HepG2 (cell line): ENCODE measurements around the gene SLC16A13. TPM values are rescaled to one million over a fixed set of nuclear protein-coding genes. Genes with fewer than 3 reads are reported as not detected.

ENCODE experiments used
- ATAC-seq: fragments of 200-7000 bp; cut with Tn5 transposase; 3 replicates; pipeline ENCODE4 v1.9.1; 2020; ENCODE audit warnings: mild to moderate bottlenecking, moderate library complexity
- BruUV-seq: library from RNA; stranded (reverse); fragments of 400-500 nt; replicated peaks from 2 replicates; lab custom pipeline; 2021; lab: Mats Ljungman, UMichigan
- CTCF ChIA-PET: fragments of 300-600 bp; formaldehyde crosslinking; extraction: SDS; loops from one replicate; lab custom pipeline; 2021; ENCODE audit warnings: low total read pairs, inconsistent platforms, low intra/inter-chr PET ratio; lab: Yijun Ruan, JAX
- POLR2A ChIA-PET: fragments of 350-600 bp; sonication (Branson Sonifier 250); formaldehyde crosslinking; loops from one replicate; lab custom pipeline; 2020; ENCODE audit warnings: antibody characterized with exemption, inconsistent platforms; lab: Yijun Ruan, JAX
- DNase-seq: peaks from one replicate; pipeline ENCODE4 v3.0.0-alpha.2; 2015; ENCODE audit warnings: low spot score
- FAIRE-seq: peaks from 3 replicates; lab custom pipeline; 2011; peaks lifted over from hg19 to GRCh38; lab: Jason Lieb, UNC
- H2AFZ ChIP-seq: one replicate; pipeline ENCODE4 v1.6.1; 2011; ENCODE audit warnings: low read length, inconsistent platforms
- H3K27ac ChIP-seq: fragments of 300-600 bp; 3 replicates; pipeline ENCODE4 v1.8.0; 2011; ENCODE audit warnings: mixed run types, mild to moderate bottlenecking, mixed read lengths, low read length, inconsistent platforms; ENCODE audit not compliant: insufficient read depth; ENCODE audit errors: extremely low read length
- H3K27me3 ChIP-seq, 2 experiments: fragments of 200-600 bp in 1 of 2; 2 replicates in 1 of 2; 3 replicates in 1 of 2; pipeline versions ENCODE4 v1.6.0 to v1.8.0; 2011; ENCODE audit warnings: low read length in 2 of 2, mild to moderate bottlenecking in 2 of 2, moderate library complexity in 2 of 2, inconsistent platforms in 1 of 2; ENCODE audit not compliant: insufficient read depth in 2 of 2, control insufficient read depth in 1 of 2
- H3K36me3 ChIP-seq, 2 experiments: fragments of 200-600 bp in 1 of 2; replicated peaks in 1 of 2; 2 replicates in 1 of 2; 3 replicates in 1 of 2; pipeline versions ENCODE4 v1.5.1 to v1.8.0; 2011; ENCODE audit warnings: low read length in 2 of 2, inconsistent platforms in 1 of 2; ENCODE audit not compliant: insufficient read depth in 2 of 2, control insufficient read depth in 1 of 2
- H3K4me1 ChIP-seq: 2 replicates; pipeline ENCODE4 v1.5.1; 2012; ENCODE audit warnings: low read length, inconsistent platforms; ENCODE audit not compliant: insufficient read depth
- H3K4me2 ChIP-seq: 2 replicates; pipeline ENCODE4 v1.6.0; 2011; ENCODE audit warnings: low read depth, low read length, inconsistent platforms
- H3K4me3 ChIP-seq, 3 experiments: fragments of 200-600 bp in 1 of 3; sonication (generic), shearing (Covaris generic) in 1 of 3; replicated peaks in 1 of 3; 2 replicates each; pipeline ENCODE4 v1.5.1; 2011 to 2016; ENCODE audit warnings: low read length in 3 of 3, inconsistent platforms in 2 of 3, low read depth in 2 of 3, mild to moderate bottlenecking in 2 of 3, control low read depth in 1 of 3, mixed read lengths in 1 of 3; ENCODE audit not compliant: insufficient read depth in 1 of 3
- H3K79me2 ChIP-seq: one replicate; pipeline ENCODE4 v1.6.1; 2011; ENCODE audit warnings: low read length, inconsistent platforms; ENCODE audit not compliant: insufficient read depth
- H3K9ac ChIP-seq: 2 replicates; pipeline ENCODE4 v1.6.0; 2011; ENCODE audit warnings: mild to moderate bottlenecking, low read depth, low read length, inconsistent platforms; ENCODE audit not compliant: insufficient read depth
- H3K9me3 ChIP-seq: 2 replicates; pipeline ENCODE4 v1.5.1; 2012; ENCODE audit warnings: mild to moderate bottlenecking, low read length
- H4K20me1 ChIP-seq: 2 replicates; pipeline ENCODE4 v1.6.0; 2011; ENCODE audit warnings: inconsistent platforms, mild to moderate bottlenecking, low read length, moderate library complexity; ENCODE audit not compliant: insufficient read depth
- AGO1 ChIP-seq: fragments of 200-400 bp; formaldehyde crosslinking; IDR thresholded peaks from 2 replicates; pipeline ENCODE4 v1.6.1; 2017; ENCODE audit warnings: mild to moderate bottlenecking, low read depth, low read length, moderate library complexity; ENCODE audit not compliant: poor library complexity, severe bottlenecking
- JUND ChIP-seq: sonication (generic); formaldehyde crosslinking; IDR thresholded peaks from 2 replicates; pipeline ENCODE4 v1.8.0; 2022; ENCODE audit warnings: mild to moderate bottlenecking, missing genetic modification reagents
- ZNF562 ChIP-seq: sonication (generic); formaldehyde crosslinking; IDR thresholded peaks from 2 replicates; pipeline ENCODE4 v1.8.0; 2022; ENCODE audit warnings: missing genetic modification reagents, borderline replicate concordance
- ZNF614 ChIP-seq: IDR thresholded peaks from 2 replicates; pipeline ENCODE4 v1.6.1; 2018; ENCODE audit warnings: missing biosample characterization, missing genetic modification reagents, inconsistent platforms, borderline replicate concordance
- ZSCAN20 ChIP-seq: sonication (generic); formaldehyde crosslinking; IDR thresholded peaks from 2 replicates; pipeline ENCODE4 v1.4.0; 2020; ENCODE audit warnings: missing genetic modification reagents, mild to moderate bottlenecking, borderline replicate concordance
- WGBS: methylation state at CpG from one replicate; pipeline ENCODE4 v1.1.6; 2017; ENCODE audit warnings: low lambda C conversion rate; 5-methylcytosine and 5-hydroxymethylcytosine counted together
- in situ Hi-C: cut with HindIII; loops from 2 replicates; pipeline ENCODE4 v1.10.0; 2017; ENCODE audit warnings: low pct_unique_long_range_greater_than_20kb; ENCODE audit not compliant: extremely low pct_ligation_motif_present
- intact Hi-C: fragments of 100-400 bp; cut with micrococcal nuclease; formaldehyde crosslinking; loops from one replicate; pipeline ENCODE4 v1.10.0; 2022; ENCODE audit not compliant: unreplicated experiment
- polyA plus RNA-seq, 8 experiments: library from polyadenylated mRNA; depleted of rRNA in 3 of 8; stranded (reverse) in 7 of 8; unstranded in 1 of 8; fragments of >200 nt; fragmentation: Illumina TruSeq in 4 of 8; extraction: Trizol in 4 of 8; gene quantifications; 2 replicates each; pipeline versions ENCODE4 v1.2.1 to v1.2.3, GENCODE V29; 2011 to 2016; ENCODE audit warnings: low read depth in 4 of 8, missing spikeins in 1 of 8, mixed read lengths in 1 of 8; ENCODE audit not compliant: insufficient read depth in 1 of 8
- total RNA-seq, 5 experiments: library from RNA; depleted of rRNA; stranded (reverse); fragments of >200 nt; fragmentation: Illumina TruSeq; extraction: Trizol; gene quantifications; 2 replicates each; pipeline ENCODE4 v1.2.3, GENCODE V29; 2016; ENCODE audit warnings: low read depth in 1 of 5
- TF ChIP-seq, protein P1 (sequence below): sonication (generic); formaldehyde crosslinking; IDR thresholded peaks from 2 replicates; pipeline ENCODE4 v1.4.0; 2020; ENCODE audit warnings: missing genetic modification reagents, borderline replicate concordance

SLC16A13 gene
- total and polyA plus RNA-seq, 2 of the 13 experiments (the other 11 are each of a cell fraction or from before 2014, with no cell fraction given) = 2.2 to 3.0 TPM

- Histone ChIP-seq H3K4me3 (no peak overlapping the region), H3K36me3 (no peaks in the 10 kb centered on the region), H2AFZ (no peak overlapping the region), H3K4me1 (peaks cover 49% of the 10 kb centered on the region), H3K4me2 (no peak overlapping the region), H3K27ac (no peak overlapping the region), H3K79me2 (no peaks in the 10 kb centered on the region), H4K20me1 (no peaks in the 10 kb centered on the region), H3K9ac (no peak overlapping the region), H3K9me3 (no peaks in the 10 kb centered on the region), H3K27me3 (no peaks in the 10 kb centered on the region; a peak in 1 of 5 replicates)
- FAIRE-seq (no peak), ATAC-seq (no peak), DNase-seq (no peak)
- TF ChIP-seq JUND (CRISPR knock-in tag) = no peak
- no peak for TF ChIP-seq ZSCAN20 (CRISPR knock-in tag)
- TF ChIP-seq ZNF562 (CRISPR knock-in tag) = no peak
- peak; percentile 2 for TF ChIP-seq AGO1
- no peak for TF ChIP-seq ZNF614 (CRISPR knock-in tag)
- TF ChIP-seq, protein P1, sequence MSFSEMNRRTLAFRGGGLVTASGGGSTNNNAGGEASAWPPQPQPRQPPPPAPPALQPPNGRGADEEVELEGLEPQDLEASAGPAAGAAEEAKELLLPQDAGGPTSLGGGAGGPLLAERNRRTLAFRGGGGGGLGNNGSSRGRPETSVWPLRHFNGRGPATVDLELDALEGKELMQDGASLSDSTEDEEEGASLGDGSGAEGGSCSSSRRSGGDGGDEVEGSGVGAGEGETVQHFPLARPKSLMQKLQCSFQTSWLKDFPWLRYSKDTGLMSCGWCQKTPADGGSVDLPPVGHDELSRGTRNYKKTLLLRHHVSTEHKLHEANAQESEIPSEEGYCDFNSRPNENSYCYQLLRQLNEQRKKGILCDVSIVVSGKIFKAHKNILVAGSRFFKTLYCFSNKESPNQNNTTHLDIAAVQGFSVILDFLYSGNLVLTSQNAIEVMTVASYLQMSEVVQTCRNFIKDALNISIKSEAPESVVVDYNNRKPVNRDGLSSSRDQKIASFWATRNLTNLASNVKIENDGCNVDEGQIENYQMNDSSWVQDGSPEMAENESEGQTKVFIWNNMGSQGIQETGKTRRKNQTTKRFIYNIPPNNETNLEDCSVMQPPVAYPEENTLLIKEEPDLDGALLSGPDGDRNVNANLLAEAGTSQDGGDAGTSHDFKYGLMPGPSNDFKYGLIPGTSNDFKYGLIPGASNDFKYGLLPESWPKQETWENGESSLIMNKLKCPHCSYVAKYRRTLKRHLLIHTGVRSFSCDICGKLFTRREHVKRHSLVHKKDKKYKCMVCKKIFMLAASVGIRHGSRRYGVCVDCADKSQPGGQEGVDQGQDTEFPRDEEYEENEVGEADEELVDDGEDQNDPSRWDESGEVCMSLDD (CRISPR knock-in tag) = no peak
- in situ Hi-C loops (loop anchor here (10.0 kb wide), 1 partner anchor 242 kb away; the partner anchor contains the start of gene SLC2A4), intact Hi-C loops (no loop called here)
- BruUV-seq = no TSS peak
- ChIA-PET POLR2A (no interaction called here), CTCF (no interaction called here)
- WGBS = 87% methylated on average over 11 of the region's 21 CpGs
Observed at GRCh38 chr17:7043182-7043496, 7.3 kb downstream of the SLC16A13 start.
